Sigmoid colon (tissue), 4 donors: ENCODE measurements around the gene S100A16.

Source experiments
- CTCF ChIP-seq, 4 experiments: fragments of 450-650 bp in 3 of 4; fragments of 200-600 bp in 1 of 4; IDR thresholded peaks; one replicate each; pipeline ENCODE4 v1.5.1; 2016 to 2019; ENCODE audit warnings: antibody characterized with exemption in 4 of 4, mild to moderate bottlenecking in 3 of 4, moderate library complexity in 2 of 4
- POLR2AphosphoS5 ChIP-seq, 4 donors: sonication (generic); formaldehyde crosslinking; IDR thresholded peaks; one replicate each; pipeline ENCODE4 v1.6.1; 2017; ENCODE audit warnings: antibody characterized with exemption in 4 of 4

GRCh38 chr1:153635872-153636271, 22.9 kb upstream of the S100A16 start:
- TF ChIP-seq CTCF (IDR thresholded peaks at IDR 0.05) (no peak), POLR2AphosphoS5 (IDR thresholded peaks at IDR 0.05) (no peak)
